HG03469 (cell line): Measurements from ENCODE around the gene MPZL1.
"Not testable (repeated sequence)": the region's sequence is repeated elsewhere in the genome, so short reads cannot be mapped to it uniquely, and the experiment has no call there.

ENCODE experiments used
- ATAC-seq: cut with Tn5 transposase; IDR thresholded peaks from one replicate; pipeline ENCODE4 v1.9.1; 2021; ENCODE audit warnings: mild to moderate bottlenecking, moderate library complexity, moderate number of reproducible peaks; ENCODE audit not compliant: unreplicated experiment

Gene MPZL1

GRCh38 chr1:167805041-167805556 lies 83.3 kb downstream of the MPZL1 start:
- ATAC-seq = no peak

DNA sequence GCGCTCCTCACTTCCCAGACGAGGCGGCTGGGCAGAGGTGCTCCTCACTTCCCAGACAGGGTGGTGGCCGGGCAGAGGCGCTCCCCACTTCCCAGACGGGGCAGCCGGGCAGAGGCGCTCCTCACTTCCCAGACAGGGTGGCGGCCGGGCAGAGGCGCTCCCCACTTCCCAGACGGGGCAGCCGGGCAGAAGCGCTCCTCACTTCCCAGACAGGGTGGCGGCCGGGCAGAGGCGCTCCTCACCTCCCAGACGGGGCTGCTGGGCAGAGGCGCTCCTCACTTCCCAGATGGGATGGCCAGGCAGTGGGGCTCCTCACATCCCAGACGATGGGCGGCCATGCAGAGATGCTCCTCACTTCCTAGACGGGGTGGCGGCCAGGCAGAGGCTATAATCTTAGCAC lies 84.5 kb downstream of the MPZL1 start:
- ATAC-seq = not testable (repeated sequence)

- not testable (repeated sequence) for ATAC-seq
These were observed 84.9 kb downstream of the MPZL1 start for GRCh38 chr1:167806676-167807075.

DNA sequence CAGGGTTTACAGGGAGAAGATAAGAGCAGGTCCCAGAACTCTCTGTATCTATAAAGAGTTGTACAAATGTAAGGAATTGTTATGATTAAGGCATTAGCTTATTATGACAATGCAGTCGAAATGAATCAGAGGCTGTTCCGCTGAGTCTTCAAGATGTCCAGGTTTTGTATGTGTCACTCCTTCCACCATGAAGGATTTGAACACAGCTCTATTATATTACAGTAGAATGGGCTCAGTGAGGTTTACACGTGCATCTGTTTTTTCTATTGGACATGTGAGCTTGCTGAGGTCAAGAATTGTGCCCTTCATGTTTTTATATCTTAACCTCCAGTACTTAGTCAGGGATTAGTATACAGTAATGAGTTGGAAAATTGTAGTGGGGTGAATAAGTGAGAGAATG lies 86.3 kb downstream of the MPZL1 start:
- ATAC-seq = no peak

- ATAC-seq = no peak
These were observed 86.9 kb downstream of the MPZL1 start for GRCh38 chr1:167808690-167809089.

DNA sequence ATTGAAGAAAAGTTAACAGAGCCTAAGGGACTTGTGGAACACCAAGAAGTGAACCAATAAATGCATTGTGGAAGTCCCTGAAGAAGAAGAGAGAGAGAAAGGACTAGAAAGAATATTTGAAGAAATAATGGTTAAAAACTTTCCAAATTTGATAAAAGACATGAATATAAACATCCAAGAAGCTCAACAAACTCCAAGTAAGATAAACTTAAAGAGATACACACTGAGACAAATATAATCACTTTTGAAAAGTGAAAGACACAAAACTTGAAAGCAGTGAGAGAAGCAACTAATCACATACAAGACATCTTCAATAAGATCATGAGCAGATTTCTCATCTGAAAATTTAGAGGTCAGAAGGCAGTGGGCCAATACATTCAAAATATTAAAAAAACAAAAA lies 91.2 kb downstream of the MPZL1 start:
- no peak for ATAC-seq

GRCh38 chr1:167815650-167816049 lies 93.9 kb downstream of the MPZL1 start:
- ATAC-seq = no peak

DNA sequence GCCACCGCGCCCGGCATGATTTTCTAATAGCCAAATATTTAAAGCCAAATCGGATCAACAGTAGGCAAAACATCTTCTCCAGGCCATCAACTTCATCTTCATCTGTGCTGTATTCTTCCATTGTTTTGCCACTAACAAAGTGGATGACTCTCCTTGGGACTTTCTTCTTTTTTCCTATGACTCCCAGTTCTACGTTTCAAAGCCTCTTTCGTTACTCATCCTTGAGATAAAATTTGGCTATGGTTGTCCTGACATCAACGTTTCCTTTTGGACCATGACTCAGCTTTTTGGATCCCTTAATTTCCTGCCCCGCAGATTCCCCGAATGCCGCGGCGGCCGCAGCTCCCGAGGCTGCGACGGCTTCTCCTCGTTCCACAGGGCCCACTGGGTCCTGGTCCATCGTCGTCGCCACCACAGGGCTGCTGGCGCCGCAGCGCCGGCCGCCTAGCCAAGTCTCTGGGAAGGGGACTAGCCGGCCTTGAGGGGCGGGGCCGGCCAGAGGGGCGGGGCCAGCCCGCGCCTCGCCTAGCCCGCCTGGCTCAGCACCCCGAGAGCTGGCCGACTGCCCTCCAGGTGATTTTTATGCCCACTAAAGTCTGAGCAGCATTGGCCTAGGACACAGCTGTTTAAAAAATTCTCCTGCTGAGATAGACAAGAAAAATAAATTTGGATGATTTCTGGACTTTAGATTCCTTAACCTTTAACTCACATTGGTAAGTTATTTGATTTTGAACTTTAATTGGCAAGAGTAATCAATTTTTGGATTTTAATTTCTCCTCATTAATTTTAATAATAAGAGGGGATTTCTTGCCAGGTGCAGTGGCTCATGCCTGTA lies 98.3 kb downstream of the MPZL1 start:
- ATAC-seq = no peak

GRCh38 chr1:167820684-167821355 lies 99.0 kb downstream of the MPZL1 start:
- ATAC-seq = no peak

GRCh38 chr1:167821356-167821685 lies 99.5 kb downstream of the MPZL1 start:
- ATAC-seq = no peak

DNA sequence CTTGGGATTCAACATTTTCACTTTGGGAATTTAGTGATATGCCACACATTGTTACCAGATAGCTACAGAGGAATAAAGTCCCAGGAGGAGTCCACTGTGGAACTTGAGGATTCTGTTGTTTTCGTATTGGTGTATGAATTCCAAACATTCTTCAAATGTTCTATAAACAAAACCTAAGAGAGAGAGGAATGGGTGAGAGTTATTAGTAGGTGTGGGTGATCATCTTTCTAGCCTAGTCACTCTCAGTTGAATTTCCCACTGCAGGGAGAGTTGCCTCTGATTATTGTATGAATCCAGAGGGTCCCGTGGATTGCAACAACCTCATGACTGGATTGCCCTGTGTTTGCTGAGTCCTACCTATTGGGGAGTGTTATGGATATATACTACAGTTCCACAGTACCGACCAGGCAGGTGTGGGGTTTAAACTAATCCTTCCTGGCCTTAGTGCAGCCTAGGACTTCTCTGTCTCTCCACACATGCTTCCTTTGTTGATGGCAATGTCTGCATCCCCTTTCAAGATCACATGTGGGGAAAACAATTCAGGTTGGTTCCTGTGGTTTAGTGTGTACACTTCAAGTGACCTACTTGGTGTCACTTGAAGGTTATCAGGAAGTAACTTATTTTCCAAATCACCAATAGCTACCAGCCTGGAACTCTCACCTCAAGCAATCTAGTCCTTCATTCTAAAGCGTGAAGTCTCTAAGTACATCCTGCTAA lies 100.3 kb downstream of the MPZL1 start:
- ATAC-seq = no peak

GRCh38 chr1:167824163-167824794 lies 102.5 kb downstream of the MPZL1 start:
- no peak for ATAC-seq

DNA sequence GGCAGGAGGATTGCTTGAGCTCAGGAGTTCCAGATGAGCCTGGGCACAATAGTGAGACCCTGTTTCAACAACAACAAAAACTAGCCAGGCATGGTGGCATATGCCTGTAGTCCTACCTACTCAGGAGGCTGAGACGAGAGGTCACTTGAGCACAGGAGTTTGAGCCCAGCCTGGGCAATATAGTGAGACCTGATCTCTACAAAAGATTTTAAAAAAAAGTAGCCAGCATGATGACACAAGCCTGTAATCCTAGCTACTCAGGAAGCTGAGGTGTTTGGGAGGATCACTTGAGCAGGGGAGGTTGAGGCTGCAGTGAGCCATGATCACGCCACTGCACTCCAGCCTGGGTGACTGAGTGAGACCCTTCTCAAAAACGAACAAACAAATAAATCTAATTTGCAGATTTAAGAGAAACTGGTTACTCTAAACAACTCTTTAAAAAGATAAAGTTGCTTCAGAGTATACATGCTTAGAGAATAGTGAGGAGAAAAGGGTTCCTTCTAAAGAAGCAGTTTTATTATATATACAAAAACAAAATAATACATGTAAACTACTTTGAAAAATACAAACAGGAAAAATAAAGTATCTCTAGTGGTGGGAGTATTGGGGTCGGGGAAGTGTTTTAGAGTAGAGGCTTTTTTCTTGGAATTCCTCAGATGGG lies 103.8 kb downstream of the MPZL1 start:
- ATAC-seq = no peak

- ATAC-seq = no peak
These were observed 104.3 kb downstream of the MPZL1 start for GRCh38 chr1:167826127-167826526.

DNA sequence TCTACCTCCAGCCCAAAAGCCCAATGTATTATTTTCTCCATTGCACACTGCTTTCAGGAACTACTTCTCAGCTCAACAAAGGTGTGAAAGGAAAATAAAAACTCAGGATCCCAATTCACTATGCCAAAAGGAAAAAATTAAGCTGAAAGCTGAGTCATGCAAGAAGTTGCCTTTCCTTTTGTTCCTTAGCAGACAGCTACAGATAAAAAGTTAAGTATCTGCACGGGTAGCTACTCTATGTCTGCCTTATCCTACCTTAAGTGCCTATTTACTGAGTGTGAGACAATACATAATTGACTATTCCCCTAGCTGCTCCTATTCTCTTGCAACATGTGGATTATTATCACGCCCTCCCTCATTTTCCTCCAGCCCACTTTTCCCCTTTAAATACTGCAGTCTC lies 108.1 kb downstream of the MPZL1 start:
- ATAC-seq = no peak

DNA sequence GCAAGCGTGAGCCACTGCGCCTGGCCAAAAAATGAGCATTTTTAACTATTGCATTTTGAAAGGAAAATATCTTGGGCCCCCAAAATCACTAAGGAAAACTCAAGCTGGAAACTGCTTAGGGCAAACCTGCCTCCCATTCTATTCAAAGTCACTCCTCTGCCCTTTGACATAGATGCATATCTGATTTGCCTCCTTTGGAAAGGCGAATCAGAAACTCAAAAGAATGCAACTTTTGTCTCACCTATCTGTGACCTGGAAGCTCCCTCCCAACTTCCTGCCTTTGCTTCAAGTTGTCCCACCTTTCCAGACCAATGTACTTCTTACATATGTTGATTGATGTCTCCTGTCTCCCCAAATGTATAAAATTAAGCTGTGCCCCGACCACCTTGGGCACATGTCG lies 108.9 kb downstream of the MPZL1 start:
- not testable (repeated sequence) for ATAC-seq

GRCh38 chr1:167832693-167833092 lies 110.9 kb downstream of the MPZL1 start:
- no peak for ATAC-seq

DNA sequence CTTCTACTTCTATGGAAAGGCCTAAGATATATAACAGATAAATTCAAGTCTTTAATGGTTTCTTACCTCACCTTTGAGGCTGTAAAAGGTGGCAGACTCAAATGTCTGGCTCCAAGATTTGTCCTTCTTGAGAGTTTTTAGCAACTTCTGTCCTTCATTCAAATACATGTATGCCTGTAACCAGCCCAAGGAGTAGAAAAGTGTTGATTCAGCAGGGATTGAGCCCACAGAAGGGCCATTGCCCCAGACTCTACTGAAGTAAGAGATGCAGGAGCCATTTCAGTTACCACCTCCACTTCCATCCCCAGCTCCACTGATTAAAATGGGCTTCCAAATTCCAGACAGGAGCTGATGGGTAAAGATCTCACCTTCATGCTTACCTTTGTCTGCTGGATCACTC lies 112.1 kb downstream of the MPZL1 start:
- no peak for ATAC-seq

DNA sequence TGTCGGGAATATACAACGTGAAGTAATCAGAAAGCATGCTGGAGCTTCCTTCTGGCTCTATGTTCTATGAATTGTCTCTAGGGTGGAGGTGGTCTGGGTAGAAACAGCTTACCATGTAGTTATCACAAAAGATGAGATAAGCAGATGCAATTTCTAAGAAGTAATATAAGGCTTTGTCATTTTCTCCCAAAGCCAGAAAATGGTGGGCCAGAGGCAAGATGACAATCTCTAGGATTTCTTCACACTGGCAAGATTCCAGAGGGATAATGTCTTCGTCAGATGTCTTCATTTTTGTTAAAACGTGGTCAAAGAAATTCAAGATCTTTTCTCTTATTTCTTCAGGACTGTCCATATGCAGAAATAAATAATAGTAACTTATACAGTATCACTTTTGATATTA lies 114.4 kb downstream of the MPZL1 start:
- no peak for ATAC-seq

DNA sequence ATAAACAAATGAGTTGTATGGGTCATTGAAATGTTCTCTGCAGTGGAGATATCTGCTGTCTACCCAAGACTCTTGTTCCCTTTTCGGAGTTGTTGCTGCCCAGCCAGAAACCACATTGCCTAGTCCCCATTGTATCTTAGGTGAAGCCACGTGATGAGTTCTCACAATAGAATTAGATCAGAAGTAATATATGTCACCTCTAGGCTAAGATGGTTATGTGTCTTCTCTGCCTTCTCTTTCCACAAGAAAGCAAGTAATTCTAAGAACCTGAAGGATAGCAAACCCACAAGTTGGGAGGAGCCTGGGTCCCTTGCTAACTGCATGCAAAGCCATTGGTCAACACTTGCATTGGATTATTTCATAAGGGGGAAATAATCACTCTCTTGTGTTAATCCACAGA lies 115.5 kb downstream of the MPZL1 start:
- no peak for ATAC-seq

GRCh38 chr1:167839009-167839408 lies 117.2 kb downstream of the MPZL1 start:
- ATAC-seq = no peak
